Endothelial cell of umbilical vein (primary cell): ENCODE measurements around the gene SRA1.

Experiments used
- CTCF ChIP-seq, 2 donors: IDR thresholded peaks; 1 replicate in 1 of 2; 2 replicates in 1 of 2; pipeline ENCODE4 v1.5.1; 2011; ENCODE audit warnings: low read length in 2 of 2, mild to moderate bottlenecking in 2 of 2, moderate library complexity in 2 of 2, control low read depth in 1 of 2, inconsistent platforms in 1 of 2, low read depth in 1 of 2; ENCODE audit not compliant: insufficient read depth in 1 of 2; ENCODE audit errors: extremely low read depth in 1 of 2
- EZH2 ChIP-seq: IDR thresholded peaks from 2 replicates; pipeline ENCODE4 v1.6.1; 2012; ENCODE audit warnings: borderline replicate concordance, low read depth, mild to moderate bottlenecking, moderate library complexity, low read length, inconsistent platforms; ENCODE audit not compliant: severe bottlenecking

GRCh38 chr5:140557965-140558364, 692 bp upstream of the SRA1 start:
- TF ChIP-seq CTCF (IDR thresholded peaks at IDR 0.05; ENCODE audit: extremely low read depth in 1 of 2, insufficient read depth in 1 of 2, low read depth in 1 of 2, low read length in 2 of 2) (no peak), EZH2 (no peak)
